GM19324 (cell line): ENCODE data around the gene RIT2.
"Not testable (repeated sequence)": the region's sequence is repeated elsewhere in the genome, so short reads cannot be mapped to it uniquely, and the experiment has no call there.

Experiments
- ATAC-seq: cut with Tn5 transposase; IDR thresholded peaks from one replicate; pipeline ENCODE4 v1.9.1; 2021; ENCODE audit warnings: mild to moderate bottlenecking, moderate library complexity; ENCODE audit not compliant: unreplicated experiment, low FRiP score

RIT2 gene

GRCh38 chr18:42860548-42860947 is 254.9 kb downstream of the RIT2 start:
- no peak for ATAC-seq

- ATAC-seq, result no peak
These were observed 255.5 kb downstream of the RIT2 start for GRCh38 chr18:42860011-42860410.

- no peak for ATAC-seq
These were observed 260.9 kb downstream of the RIT2 start for GRCh38 chr18:42854558-42854957.

GRCh38 chr18:42850174-42851083 is 265.1 kb downstream of the RIT2 start:
- ATAC-seq, result no peak

- ATAC-seq, result no peak
These were observed 276.1 kb downstream of the RIT2 start for GRCh38 chr18:42839408-42839807.

- ATAC-seq, result no peak
These were observed 276.8 kb downstream of the RIT2 start for GRCh38 chr18:42838546-42839145.

- no peak for ATAC-seq
These were observed 284.5 kb downstream of the RIT2 start for GRCh38 chr18:42830936-42831335.

GRCh38 chr18:42828881-42829280 is 286.6 kb downstream of the RIT2 start:
- no peak for ATAC-seq

GRCh38 chr18:42824178-42824577 is 291.3 kb downstream of the RIT2 start:
- no peak for ATAC-seq

- ATAC-seq, result no peak
These were observed 292.8 kb downstream of the RIT2 start for GRCh38 chr18:42822711-42823110.

- no peak for ATAC-seq
These were observed 294.0 kb downstream of the RIT2 start for GRCh38 chr18:42821492-42821891.

GRCh38 chr18:42814618-42815017 is 300.9 kb downstream of the RIT2 start:
- no peak for ATAC-seq

GRCh38 chr18:42814184-42814583 is 301.3 kb downstream of the RIT2 start:
- no peak for ATAC-seq

GRCh38 chr18:42813570-42813969 is 301.9 kb downstream of the RIT2 start:
- no peak for ATAC-seq

- ATAC-seq, result no peak
These were observed 307.6 kb downstream of the RIT2 start for GRCh38 chr18:42807887-42808286.

GRCh38 chr18:42801706-42802105 is 313.8 kb downstream of the RIT2 start:
- no peak for ATAC-seq

- no peak for ATAC-seq
These were observed 316.8 kb downstream of the RIT2 start for GRCh38 chr18:42798606-42799170.

- not testable (repeated sequence) for ATAC-seq
These were observed 320.2 kb downstream of the RIT2 start for GRCh38 chr18:42795213-42795789.

- no peak for ATAC-seq
These were observed 322.8 kb downstream of the RIT2 start for GRCh38 chr18:42792731-42793130.

GRCh38 chr18:42784632-42785031 is 330.9 kb downstream of the RIT2 start:
- no peak for ATAC-seq

- ATAC-seq, result no peak
These were observed 332.6 kb downstream of the RIT2 start for GRCh38 chr18:42782929-42783328.
